HepG2 (cell line): ENCODE measurements around the gene HOXD3. TPM values are rescaled to one million over a fixed set of nuclear protein-coding genes. Genes with fewer than 3 reads are reported as not detected.

Experiments used
- ARHGAP35 ChIP-seq: sonication (generic); formaldehyde crosslinking; IDR thresholded peaks from 2 replicates; pipeline ENCODE4 v1.9.0; 2022; ENCODE audit warnings: mild to moderate bottlenecking, inconsistent platforms, moderate library complexity, missing genetic modification reagents, borderline replicate concordance
- ARID2 ChIP-seq: sonication (generic); formaldehyde crosslinking; IDR thresholded peaks from 2 replicates; pipeline ENCODE4 v1.8.1; 2022; ENCODE audit warnings: mild to moderate bottlenecking, missing genetic modification reagents, borderline replicate concordance
- CSRNP2 ChIP-seq: sonication (generic); formaldehyde crosslinking; conservative IDR thresholded peaks from 2 replicates; pipeline ENCODE4 v1.8.0; 2022; ENCODE audit warnings: low read depth, missing genetic modification reagents
- E2F1 ChIP-seq: sonication (generic); formaldehyde crosslinking; IDR thresholded peaks from 2 replicates; pipeline ENCODE4 v1.5.0; 2020; ENCODE audit warnings: missing genetic modification reagents
- ETS1 ChIP-seq: sonication (generic); formaldehyde crosslinking; IDR thresholded peaks from 2 replicates; pipeline ENCODE4 v1.4.0; 2020; ENCODE audit warnings: missing genetic modification reagents
- HMG20B ChIP-seq: conservative IDR thresholded peaks from 2 replicates; pipeline ENCODE4 v1.6.1; 2016; ENCODE audit warnings: missing genetic modification reagents, missing compliant biosample characterization
- IKZF5 ChIP-seq: IDR thresholded peaks from 2 replicates; pipeline ENCODE4 v1.6.1; 2018; ENCODE audit warnings: missing genetic modification reagents, mild to moderate bottlenecking, missing compliant biosample characterization
- LCORL ChIP-seq, 2 experiments: fragments of 450-650 bp in 1 of 2; sonication (generic) in 1 of 2; formaldehyde crosslinking in 1 of 2; IDR thresholded peaks; 2 replicates each; pipeline versions ENCODE4 v1.5.0 to v1.6.1; 2017 to 2020; ENCODE audit warnings: antibody characterized with exemption in 1 of 2, missing genetic modification reagents in 1 of 2
- NR0B2 ChIP-seq: sonication (generic); formaldehyde crosslinking; IDR thresholded peaks from 2 replicates; pipeline ENCODE4 v1.4.0; 2020; ENCODE audit warnings: mild to moderate bottlenecking, missing genetic modification reagents
- PHF20 ChIP-seq: sonication (generic); formaldehyde crosslinking; IDR thresholded peaks from 2 replicates; pipeline ENCODE4 v1.5.0; 2020; ENCODE audit warnings: mild to moderate bottlenecking, missing genetic modification reagents
- PRDM10 ChIP-seq: sonication (generic); formaldehyde crosslinking; IDR thresholded peaks from 2 replicates; pipeline ENCODE4 v1.4.0; 2020; ENCODE audit warnings: low read depth, missing genetic modification reagents
- RFX3 ChIP-seq: IDR thresholded peaks from 2 replicates; pipeline ENCODE4 v1.6.1; 2016; ENCODE audit warnings: missing biosample characterization, missing genetic modification reagents
- ZNF101 ChIP-seq: sonication (generic); formaldehyde crosslinking; IDR thresholded peaks from 2 replicates; pipeline ENCODE4 v1.4.0; 2020; ENCODE audit warnings: mild to moderate bottlenecking, low read depth, missing genetic modification reagents, borderline replicate concordance
- ZNF33B ChIP-seq: sonication (generic); formaldehyde crosslinking; IDR thresholded peaks from 2 replicates; pipeline ENCODE4 v1.5.1; 2020; ENCODE audit warnings: mild to moderate bottlenecking, missing genetic modification reagents
- polyA plus RNA-seq, 8 experiments: library from polyadenylated mRNA; depleted of rRNA in 3 of 8; stranded (reverse) in 7 of 8; unstranded in 1 of 8; fragments of >200 nt; fragmentation: Illumina TruSeq in 4 of 8; extraction: Trizol in 4 of 8; gene quantifications; 2 replicates each; pipeline versions ENCODE4 v1.2.1 to v1.2.3, GENCODE V29; 2011 to 2016; ENCODE audit warnings: low read depth in 4 of 8, missing spikeins in 1 of 8, mixed read lengths in 1 of 8; ENCODE audit not compliant: insufficient read depth in 1 of 8
- total RNA-seq, 5 experiments: library from RNA; depleted of rRNA; stranded (reverse); fragments of >200 nt; fragmentation: Illumina TruSeq; extraction: Trizol; gene quantifications; 2 replicates each; pipeline ENCODE4 v1.2.3, GENCODE V29; 2016; ENCODE audit warnings: low read depth in 1 of 5

HOXD3 gene
- total and polyA plus RNA-seq, 2 of the 13 experiments (the other 11 are each of a cell fraction or from before 2014, with no cell fraction given) = 0.05 to 0.09 TPM

- no peak; the same call in 1 of the 2 replicates for TF ChIP-seq IKZF5 (CRISPR knock-in tag)
- no peak for TF ChIP-seq CSRNP2 (CRISPR knock-in tag)
- TF ChIP-seq HMG20B = 0 out of 2 replicates have a peak, but pooled peaks have one; percentile 22
- no peak for TF ChIP-seq PRDM10
- 0 out of 2 replicates have a peak, but pooled peaks have one; percentile 2 for TF ChIP-seq LCORL (IDR thresholded peaks at IDR 0.05)
- 0 out of 2 replicates have a peak, but pooled peaks have one; percentile 5 for TF ChIP-seq LCORL (CRISPR knock-in tag; IDR thresholded peaks at IDR 0.05)
- no peak for TF ChIP-seq E2F1 (CRISPR knock-in tag)
- TF ChIP-seq ZNF33B (CRISPR knock-in tag) = no peak
- TF ChIP-seq RFX3 (CRISPR knock-in tag) = 0 out of 2 replicates have a peak, but pooled peaks have one; percentile 3
- no peak for TF ChIP-seq ARHGAP35
- no peak for TF ChIP-seq ZNF101
- TF ChIP-seq NR0B2 (CRISPR knock-in tag) = no peak
- peak; percentile 91 for TF ChIP-seq ARID2
- TF ChIP-seq ETS1 (CRISPR knock-in tag) = no peak
- TF ChIP-seq PHF20 (CRISPR knock-in tag) = no peak
Measured at GRCh38 chr2:176187200-176187898, 30.2 kb downstream of the HOXD3 start (continued).
